ENCODE data around the gene MAP2K5. TPM values are rescaled to one million over a fixed set of nuclear protein-coding genes. Genes with fewer than 3 reads are reported as not detected.

Gene MAP2K5
- total RNA-seq, 1 donor from 2014 or later, result 1.1 TPM

DNA sequence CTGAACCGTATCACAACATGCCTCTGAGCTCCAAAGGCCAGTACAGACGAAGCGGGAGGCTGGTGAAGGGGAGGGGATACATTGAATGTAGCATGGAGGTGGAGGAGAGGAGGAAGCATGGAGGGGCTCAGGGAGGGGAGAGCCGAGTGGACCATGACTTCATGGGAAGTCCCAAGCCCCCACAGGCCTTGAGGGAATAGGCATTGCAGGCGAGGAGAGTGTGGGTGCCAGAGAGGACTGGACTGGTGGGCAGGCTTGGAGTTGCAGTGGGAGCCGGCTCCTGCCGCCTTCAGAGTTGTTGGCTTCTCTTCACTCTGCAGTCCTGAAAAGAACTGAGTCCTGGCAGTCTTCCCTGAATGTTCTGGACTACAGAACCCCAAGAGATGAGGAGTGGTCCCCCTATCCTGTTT, 300.6 kb downstream of the MAP2K5 start:
- no peaks in the 10 kb centered on the region for H3K27me3 ChIP-seq
- no peak overlapping the region for H3K4me3 ChIP-seq
- TF ChIP-seq, protein P1, sequence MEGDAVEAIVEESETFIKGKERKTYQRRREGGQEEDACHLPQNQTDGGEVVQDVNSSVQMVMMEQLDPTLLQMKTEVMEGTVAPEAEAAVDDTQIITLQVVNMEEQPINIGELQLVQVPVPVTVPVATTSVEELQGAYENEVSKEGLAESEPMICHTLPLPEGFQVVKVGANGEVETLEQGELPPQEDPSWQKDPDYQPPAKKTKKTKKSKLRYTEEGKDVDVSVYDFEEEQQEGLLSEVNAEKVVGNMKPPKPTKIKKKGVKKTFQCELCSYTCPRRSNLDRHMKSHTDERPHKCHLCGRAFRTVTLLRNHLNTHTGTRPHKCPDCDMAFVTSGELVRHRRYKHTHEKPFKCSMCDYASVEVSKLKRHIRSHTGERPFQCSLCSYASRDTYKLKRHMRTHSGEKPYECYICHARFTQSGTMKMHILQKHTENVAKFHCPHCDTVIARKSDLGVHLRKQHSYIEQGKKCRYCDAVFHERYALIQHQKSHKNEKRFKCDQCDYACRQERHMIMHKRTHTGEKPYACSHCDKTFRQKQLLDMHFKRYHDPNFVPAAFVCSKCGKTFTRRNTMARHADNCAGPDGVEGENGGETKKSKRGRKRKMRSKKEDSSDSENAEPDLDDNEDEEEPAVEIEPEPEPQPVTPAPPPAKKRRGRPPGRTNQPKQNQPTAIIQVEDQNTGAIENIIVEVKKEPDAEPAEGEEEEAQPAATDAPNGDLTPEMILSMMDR (IDR thresholded peaks at IDR 0.05), result no peak
- no peak for DNase-seq (ENCODE audit: low spot score in 2 of 2)
- H3K36me3 ChIP-seq, result no peaks in the 10 kb centered on the region
- no peak overlapping the region for H3K27ac ChIP-seq
- intact Hi-C loops (cut with DNase I), result loop anchor here (5.0 kb wide), 2 partner anchors 104 to 974 kb away; no protein-coding TSS in a partner anchor
- no peaks in the 10 kb centered on the region for H3K9me3 ChIP-seq
- peaks cover 0 to 9% of the 10 kb centered on the region in 2 donors for H3K4me1 ChIP-seq

DNA sequence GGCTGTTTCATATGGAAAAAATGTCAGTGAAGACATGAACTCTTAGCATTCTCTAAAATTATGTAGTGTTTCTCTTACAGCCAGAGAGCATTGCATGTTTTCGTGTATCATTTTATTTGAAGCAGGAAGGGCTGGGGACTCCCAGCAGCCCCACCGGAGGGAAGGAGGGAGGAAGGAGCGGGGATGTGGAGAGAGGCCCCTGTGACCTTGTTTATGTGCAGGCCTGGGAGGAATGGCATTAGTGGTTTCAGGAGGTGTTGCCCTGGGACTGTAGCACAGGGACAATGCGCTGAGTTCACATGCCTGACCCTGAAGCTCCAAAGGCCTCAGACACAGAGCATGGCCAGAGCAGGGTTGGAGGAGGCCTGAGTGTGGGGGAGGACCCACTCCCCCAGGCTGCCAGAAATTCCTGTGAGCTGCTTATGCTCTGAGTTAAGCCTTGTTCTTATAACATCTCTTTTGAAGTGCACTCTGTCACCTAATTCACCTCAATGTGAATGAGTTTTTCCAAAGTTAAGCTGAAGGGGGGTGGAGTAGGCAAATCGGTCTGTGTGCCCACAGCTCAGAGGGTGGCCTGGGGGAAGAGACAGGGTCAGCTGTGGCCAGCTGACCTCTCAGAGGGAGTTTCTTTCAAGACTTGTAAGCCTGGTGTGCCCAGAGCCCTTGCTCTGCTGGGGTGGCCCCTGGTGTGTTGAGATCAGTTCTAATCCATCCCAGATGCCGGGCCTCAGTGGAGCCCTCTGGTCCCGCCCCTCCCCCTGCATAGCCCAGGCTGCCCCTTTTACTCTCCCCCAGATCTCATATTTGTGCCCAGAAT, 301.3 kb downstream of the MAP2K5 start:
- Histone ChIP-seq H3K36me3 (no peaks in the 10 kb centered on the region), H3K4me1 (peaks cover 0 to 7% of the 10 kb centered on the region in 2 donors), H3K4me3 (no peak overlapping the region), H3K27me3 (no peaks in the 10 kb centered on the region), H3K9me3 (no peaks in the 10 kb centered on the region), H3K27ac (no peak overlapping the region)
- intact Hi-C loops (cut with DNase I), result loop anchor here (5.0 kb wide), 2 partner anchors 104 to 974 kb away; no protein-coding TSS in a partner anchor
- no peak for DNase-seq (ENCODE audit: low spot score in 2 of 2)
- TF ChIP-seq, protein P1 (IDR thresholded peaks at IDR 0.05), result no peak

DNA sequence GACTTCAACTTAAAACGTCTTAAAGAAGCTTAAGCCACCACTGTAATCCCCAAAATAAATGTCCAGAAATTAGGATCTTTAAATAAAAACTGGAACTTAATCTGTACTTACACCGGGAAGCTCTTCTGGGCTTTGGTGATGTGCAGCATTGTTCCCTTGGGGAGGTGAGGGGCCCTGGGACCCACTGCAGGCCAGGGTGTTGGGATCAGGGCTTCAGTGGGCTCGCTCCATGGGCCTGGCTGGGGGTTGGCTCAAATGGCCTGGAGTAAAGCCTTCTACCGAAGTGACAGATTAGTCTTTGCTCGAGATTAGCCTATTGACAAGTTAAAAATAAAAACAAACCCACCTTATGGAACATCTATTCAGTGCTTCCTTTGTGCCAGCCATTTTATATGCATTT, 303.5 kb downstream of the MAP2K5 start:
- TF ChIP-seq, protein P1 (IDR thresholded peaks at IDR 0.05), result no peak
- no peaks in the 10 kb centered on the region for H3K27me3 ChIP-seq
- H3K36me3 ChIP-seq, result no peaks in the 10 kb centered on the region
- no peak for DNase-seq (ENCODE audit: low spot score in 2 of 2)
- H3K4me3 ChIP-seq, result no peak overlapping the region
- peaks cover 0 to 2% of the 10 kb centered on the region in 2 donors for H3K4me1 ChIP-seq
- intact Hi-C loops (cut with DNase I), result no loop called here
- no peak overlapping the region for H3K27ac ChIP-seq
- no peaks in the 10 kb centered on the region for H3K9me3 ChIP-seq

DNA sequence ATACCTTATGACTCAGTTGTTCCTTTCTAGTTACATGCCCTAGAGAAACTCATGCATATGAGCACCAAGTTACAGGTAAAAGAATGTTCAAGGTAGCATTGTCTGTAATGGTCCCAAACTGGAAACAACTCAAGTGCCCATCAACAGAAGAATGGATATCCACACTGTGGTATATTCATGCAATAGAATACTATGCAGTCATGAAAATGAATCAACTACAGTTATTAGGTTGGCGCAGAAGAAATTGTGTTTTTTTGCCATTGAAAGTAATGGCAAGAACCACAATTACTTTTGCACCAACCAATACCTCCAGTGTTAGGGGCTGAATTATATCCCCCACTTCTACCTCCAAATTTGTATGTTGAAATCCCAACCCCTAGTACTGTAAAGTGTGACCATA, 307.0 kb downstream of the MAP2K5 start:
- no peaks in the 10 kb centered on the region for H3K9me3 ChIP-seq
- H3K27ac ChIP-seq, result no peak overlapping the region
- no peak for DNase-seq (ENCODE audit: low spot score in 2 of 2)
- no peaks in the 10 kb centered on the region for H3K36me3 ChIP-seq
- intact Hi-C loops (cut with DNase I), result no loop called here
- H3K27me3 ChIP-seq, result no peaks in the 10 kb centered on the region
- TF ChIP-seq, protein P1 (IDR thresholded peaks at IDR 0.05), result no peak
- no peaks in the 10 kb centered on the region for H3K4me1 ChIP-seq
- H3K4me3 ChIP-seq, result no peak overlapping the region

DNA sequence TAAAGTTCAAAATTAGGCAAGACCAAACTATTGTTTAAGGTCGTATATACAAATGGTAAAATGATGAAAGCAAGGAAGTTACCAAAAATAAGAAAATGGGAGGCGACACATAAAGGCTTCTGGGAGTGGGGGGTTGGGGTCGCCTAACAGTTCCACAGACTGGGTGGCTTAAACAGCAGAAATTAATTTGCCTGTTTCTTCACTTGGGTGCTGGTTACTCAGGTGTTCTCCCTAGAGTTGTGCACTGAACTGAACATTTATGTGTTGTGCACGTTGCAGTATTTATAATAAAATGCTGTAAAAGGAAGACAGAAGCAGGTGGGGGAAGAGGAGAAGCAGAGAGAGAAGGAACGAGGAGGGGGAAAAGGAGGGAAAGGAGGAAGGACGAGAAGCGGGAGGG, 307.8 kb downstream of the MAP2K5 start:
- H3K4me1 ChIP-seq, result no peaks in the 10 kb centered on the region
- no peaks in the 10 kb centered on the region for H3K36me3 ChIP-seq
- TF ChIP-seq, protein P1 (IDR thresholded peaks at IDR 0.05), result no peak
- H3K4me3 ChIP-seq, result no peak overlapping the region
- no peaks in the 10 kb centered on the region for H3K9me3 ChIP-seq
- no peaks in the 10 kb centered on the region for H3K27me3 ChIP-seq
- H3K27ac ChIP-seq, result no peak overlapping the region
- intact Hi-C loops (cut with DNase I), result no loop called here
- DNase-seq (ENCODE audit: low spot score in 2 of 2), result no peak

Measured in ascending aorta (tissue), 2 donors.